ENCODE results near the gene DGKG.

Gene DGKG

GRCh38 chr3:186108941-186109865 lies 252.8 kb downstream of the DGKG start, which contains the start of gene ETV5:
ETV5 (minus strand) TSS chr3:186109089; CDS start chr3:186105868, 3,221 bp downstream.
- TF ChIP-seq ZNF274 (IDR thresholded peaks at IDR 0.05; ENCODE audit: low read depth, low read length) (no peak), YY1 (IDR thresholded peaks at IDR 0.05; ENCODE audit: insufficient read depth, insufficient read length) (no peak), SUZ12 (IDR thresholded peaks at IDR 0.05; ENCODE audit: extremely low read depth, insufficient read depth, insufficient read length) (no peak)
- Histone ChIP-seq H3K4me3 (ENCODE audit: insufficient read length, low read depth) (peak within 1 kb of the TSS; percentile 83), H3K9me3 (ENCODE audit: insufficient read depth, low read length) (no peaks in the 10 kb centered on the region), H3K4me1 (ENCODE audit: insufficient read depth, insufficient read length) (peaks cover 4% of the 10 kb centered on the region), H3K27me3 (ENCODE audit: insufficient read depth, insufficient read length) (peaks cover 68% of the 10 kb centered on the region), H3K36me3 (ENCODE audit: insufficient read depth, insufficient read length, low read length) (peaks cover 11% of the 10 kb centered on the region), H3K9ac (ENCODE audit: insufficient read length, low read depth) (peak within 1 kb of the TSS; percentile 87)
- DNase-seq (ENCODE audit: low read depth, low spot score), result peak; percentile 97

- H3K27me3 ChIP-seq (ENCODE audit: insufficient read depth, insufficient read length), result peaks cover 59% of the 10 kb centered on the region
Measured at GRCh38 chr3:186108106-186108940, 253.7 kb downstream of the DGKG start.

GRCh38 chr3:186107215-186108105 lies 254.6 kb downstream of the DGKG start:
- no peak for DNase-seq (ENCODE audit: low read depth, low spot score)
- Histone ChIP-seq H3K4me3 (ENCODE audit: insufficient read length, low read depth) (peak overlapping the region; percentile 83), H3K9me3 (ENCODE audit: insufficient read depth, low read length) (no peaks in the 10 kb centered on the region), H3K4me1 (ENCODE audit: insufficient read depth, insufficient read length) (peaks cover 7% of the 10 kb centered on the region), H3K9ac (ENCODE audit: insufficient read length, low read depth) (peak overlapping the region; percentile 87), H3K27me3 (ENCODE audit: insufficient read depth, insufficient read length) (peaks cover 50% of the 10 kb centered on the region), H3K36me3 (ENCODE audit: insufficient read depth, insufficient read length, low read length) (peaks cover 12% of the 10 kb centered on the region)
- TF ChIP-seq YY1 (IDR thresholded peaks at IDR 0.05; ENCODE audit: insufficient read depth, insufficient read length) (no peak), SUZ12 (IDR thresholded peaks at IDR 0.05; ENCODE audit: extremely low read depth, insufficient read depth, insufficient read length) (no peak), ZNF274 (IDR thresholded peaks at IDR 0.05; ENCODE audit: low read depth, low read length) (no peak)

More at GRCh38 chr3:186108106-186108940, 253.7 kb downstream of the DGKG start:
- Histone ChIP-seq H3K4me1 (ENCODE audit: insufficient read depth, insufficient read length) (peaks cover 4% of the 10 kb centered on the region), H3K36me3 (ENCODE audit: insufficient read depth, insufficient read length, low read length) (peaks cover 12% of the 10 kb centered on the region), H3K4me3 (ENCODE audit: insufficient read length, low read depth) (peak overlapping the region; percentile 83), H3K9me3 (ENCODE audit: insufficient read depth, low read length) (no peaks in the 10 kb centered on the region), H3K9ac (ENCODE audit: insufficient read length, low read depth) (peak overlapping the region; percentile 87)
- DNase-seq (ENCODE audit: low read depth, low spot score), result peak; percentile 80
- TF ChIP-seq SUZ12 (IDR thresholded peaks at IDR 0.05; ENCODE audit: extremely low read depth, insufficient read depth, insufficient read length), result no peak

- Histone ChIP-seq H3K9me3 (ENCODE audit: insufficient read depth, low read length) (no peaks in the 10 kb centered on the region), H3K4me1 (ENCODE audit: insufficient read depth, insufficient read length) (peaks cover 7% of the 10 kb centered on the region), H3K4me3 (ENCODE audit: insufficient read length, low read depth) (no peak overlapping the region), H3K27me3 (ENCODE audit: insufficient read depth, insufficient read length) (peaks cover 31% of the 10 kb centered on the region), H3K9ac (ENCODE audit: insufficient read length, low read depth) (no peak overlapping the region), H3K36me3 (ENCODE audit: insufficient read depth, insufficient read length, low read length) (peaks cover 20% of the 10 kb centered on the region)
- DNase-seq (ENCODE audit: low read depth, low spot score), result no peak
- TF ChIP-seq ZNF274 (IDR thresholded peaks at IDR 0.05; ENCODE audit: low read depth, low read length) (no peak), SUZ12 (IDR thresholded peaks at IDR 0.05; ENCODE audit: extremely low read depth, insufficient read depth, insufficient read length) (no peak), YY1 (IDR thresholded peaks at IDR 0.05; ENCODE audit: insufficient read depth, insufficient read length) (no peak)
Measured at GRCh38 chr3:186105543-186105942, 256.5 kb downstream of the DGKG start.

GRCh38 chr3:186102687-186103086 lies 259.3 kb downstream of the DGKG start:
- H3K9ac ChIP-seq (ENCODE audit: insufficient read length, low read depth), result no peak overlapping the region
- TF ChIP-seq ZNF274 (IDR thresholded peaks at IDR 0.05; ENCODE audit: low read depth, low read length), result no peak
- TF ChIP-seq YY1 (IDR thresholded peaks at IDR 0.05; ENCODE audit: insufficient read depth, insufficient read length), result no peak
- TF ChIP-seq SUZ12 (IDR thresholded peaks at IDR 0.05; ENCODE audit: extremely low read depth, insufficient read depth, insufficient read length), result no peak
- peaks cover 19% of the 10 kb centered on the region for H3K27me3 ChIP-seq (ENCODE audit: insufficient read depth, insufficient read length)
- H3K4me3 ChIP-seq (ENCODE audit: insufficient read length, low read depth), result no peak overlapping the region
- peaks cover 11% of the 10 kb centered on the region for H3K4me1 ChIP-seq (ENCODE audit: insufficient read depth, insufficient read length)
- H3K9me3 ChIP-seq (ENCODE audit: insufficient read depth, low read length), result no peaks in the 10 kb centered on the region
- DNase-seq (ENCODE audit: low read depth, low spot score), result no peak
- peaks cover 24% of the 10 kb centered on the region for H3K36me3 ChIP-seq (ENCODE audit: insufficient read depth, insufficient read length, low read length)

GRCh38 chr3:186100398-186100797 lies 261.6 kb downstream of the DGKG start:
- H3K27me3 ChIP-seq (ENCODE audit: insufficient read depth, insufficient read length), result peaks cover 2% of the 10 kb centered on the region
- no peak for TF ChIP-seq YY1 (IDR thresholded peaks at IDR 0.05; ENCODE audit: insufficient read depth, insufficient read length)
- no peak for TF ChIP-seq SUZ12 (IDR thresholded peaks at IDR 0.05; ENCODE audit: extremely low read depth, insufficient read depth, insufficient read length)
- TF ChIP-seq ZNF274 (IDR thresholded peaks at IDR 0.05; ENCODE audit: low read depth, low read length), result no peak
- no peak overlapping the region for H3K4me3 ChIP-seq (ENCODE audit: insufficient read length, low read depth)
- H3K4me1 ChIP-seq (ENCODE audit: insufficient read depth, insufficient read length), result peaks cover 15% of the 10 kb centered on the region
- peaks cover 23% of the 10 kb centered on the region for H3K36me3 ChIP-seq (ENCODE audit: insufficient read depth, insufficient read length, low read length)
- no peak for DNase-seq (ENCODE audit: low read depth, low spot score)
- no peak overlapping the region for H3K9ac ChIP-seq (ENCODE audit: insufficient read length, low read depth)
- H3K9me3 ChIP-seq (ENCODE audit: insufficient read depth, low read length), result no peaks in the 10 kb centered on the region

All from NT2/D1 (cell line).